Activated CD4-positive, alpha-beta T cell treated with anti-CD3 and anti-CD28 coated beads for 36 hours (primary cell): ENCODE data around the gene CUL5. TPM values are rescaled to one million over a fixed set of nuclear protein-coding genes. Genes with fewer than 3 reads are reported as not detected.

Experiments used
- ATAC-seq: fragments of 200-7000 bp; cut with Tn5 transposase; one replicate; pipeline ENCODE4 v1.10.0; 2021; ENCODE audit warnings: mild to moderate bottlenecking, moderate library complexity
- CTCF ChIA-PET: fragments of 350-600 bp; sonication (Branson Sonifier 250); formaldehyde crosslinking; loops from one replicate; lab custom pipeline; 2021; ENCODE audit warnings: antibody characterized with exemption; lab: Charles Lee
- POLR2A ChIA-PET: fragments of 350-600 bp; sonication (Branson Sonifier 250); formaldehyde crosslinking; loops from one replicate; lab custom pipeline; 2021; ENCODE audit warnings: antibody characterized with exemption, inconsistent platforms; lab: Charles Lee
- DNase-seq: peaks from one replicate; pipeline ENCODE4 v3.0.0-alpha.2; 2020
- H3K27ac Mint-ChIP-seq: one replicate; pipeline ENCODE4 v1.8.0; 2021; ENCODE audit warnings: mixed read lengths
- H3K27me3 Mint-ChIP-seq: one replicate; pipeline ENCODE4 v1.8.0; 2021; ENCODE audit warnings: mixed read lengths
- H3K36me3 Mint-ChIP-seq: one replicate; pipeline ENCODE4 v1.8.0; 2021; ENCODE audit warnings: low read depth, mixed read lengths
- H3K4me1 Mint-ChIP-seq: one replicate; pipeline ENCODE4 v1.8.0; 2021; ENCODE audit warnings: mixed read lengths
- H3K4me3 Mint-ChIP-seq: one replicate; pipeline ENCODE4 v1.8.0; 2021; ENCODE audit warnings: mild to moderate bottlenecking, moderate library complexity, mixed read lengths
- H3K9me3 Mint-ChIP-seq: one replicate; pipeline ENCODE4 v1.8.0; 2021; ENCODE audit warnings: low read depth, mixed read lengths
- intact Hi-C, 2 experiments: fragments of 100-400 bp; cut with DNase I in 1 of 2; cut with micrococcal nuclease in 1 of 2; formaldehyde crosslinking; loops; one replicate each; pipeline versions ENCODE4 v1.14.2 to v1.15.1; 2022 to 2024; cut with DNase I, micrococcal nuclease
- total RNA-seq, 2 experiments: library from RNA; stranded (reverse); gene quantifications; one replicate each; pipeline ENCODE4 v1.2.3, GENCODE V29; 2021

The CUL5 gene
- total RNA-seq, 2 experiments from 2014 or later = 19.7 to 34.4 TPM

DNA sequence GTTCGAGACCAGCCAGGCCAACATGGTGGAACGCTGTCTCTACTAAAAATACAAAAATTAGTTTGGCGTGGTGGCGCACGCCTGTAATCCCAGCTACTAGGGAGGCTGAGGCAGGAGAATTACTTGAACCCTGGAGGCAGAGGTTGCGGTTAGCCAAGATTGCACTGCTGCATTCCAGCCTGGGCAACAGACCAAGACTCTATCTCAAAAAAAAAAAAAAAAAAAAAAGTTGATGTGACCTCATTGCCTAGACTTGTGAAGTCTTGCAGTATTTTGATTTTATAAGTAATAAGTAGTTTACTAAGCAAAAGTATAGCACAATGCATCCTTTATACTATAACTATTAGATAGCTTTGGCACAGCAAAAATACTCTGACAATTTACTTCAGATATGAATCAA, 9.9 kb upstream of the CUL5 start:
- ATAC-seq = no peak

DNA sequence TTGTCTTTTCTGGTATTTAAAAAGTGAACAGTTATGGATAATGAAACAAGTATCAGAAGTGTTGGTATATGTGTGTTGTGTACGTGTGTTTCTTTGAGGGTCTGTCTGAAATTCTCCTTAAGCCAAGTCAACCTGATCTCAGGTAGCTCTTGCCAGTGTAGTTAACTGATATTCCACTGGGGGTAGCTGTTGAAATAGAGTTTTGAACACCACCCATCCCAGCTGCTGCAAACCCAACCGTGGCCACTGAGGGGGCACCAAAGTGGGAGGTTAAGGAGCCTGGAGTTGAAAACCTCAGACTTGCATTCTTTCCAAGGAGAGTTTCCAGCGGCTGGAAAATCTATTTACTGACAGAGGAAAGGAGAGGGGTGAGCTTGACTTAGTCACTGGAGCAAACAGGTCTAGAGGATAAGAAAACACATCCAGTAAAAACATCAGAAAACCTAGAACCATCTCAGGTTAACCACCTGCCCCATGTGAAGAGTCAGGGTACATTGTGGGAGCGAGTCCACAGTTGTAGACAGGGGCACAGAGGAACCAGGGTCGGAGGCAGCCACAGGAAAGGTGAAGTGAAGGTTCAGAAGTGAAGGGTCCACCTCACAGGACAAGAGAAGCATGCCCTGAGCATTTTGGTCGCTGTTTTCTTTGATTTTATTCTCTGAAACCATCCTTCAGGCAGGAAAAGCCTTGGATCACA, 8.8 kb upstream of the CUL5 start:
- Mint-ChIP-seq H3K36me3 (no peaks in the 10 kb centered on the region), H3K9me3 (no peaks in the 10 kb centered on the region), H3K27me3 (peaks cover 2% of the 10 kb centered on the region), H3K4me1 (no peaks in the 10 kb centered on the region), H3K4me3 (no peak overlapping the region), H3K27ac (no peak overlapping the region)
- intact Hi-C loops = loop anchor here (2.0 to 10.0 kb wide), 3 partner anchors 225 to 649 kb away; partner anchors contain the start of genes ATM (in 1 of the 2), C11orf65 (in 1 of the 2) and NPAT (in 1 of the 2)
- ChIA-PET POLR2A (interaction anchor here (0.6 to 0.7 kb wide), 2 partner anchors 1037 to 1176 kb away, joined by 4 to 11 read pairs; no protein-coding TSS in a partner anchor), CTCF (interaction anchor here (1.0 to 2.9 kb wide), 3 partner anchors 9 to 649 kb away, joined by 3 to 17 read pairs (median 3); partner anchors contain the start of gene CUL5)
- DNase-seq = peak; percentile 58
- peak; percentile 85 for ATAC-seq

More for the DNA sequence above, 9.9 kb upstream of the CUL5 start:
- no peak for DNase-seq
- Mint-ChIP-seq H3K36me3 (no peaks in the 10 kb centered on the region), H3K4me1 (no peaks in the 10 kb centered on the region), H3K9me3 (no peaks in the 10 kb centered on the region), H3K27ac (no peak overlapping the region), H3K27me3 (peaks cover 2% of the 10 kb centered on the region), H3K4me3 (no peak overlapping the region)
- ChIA-PET CTCF (interaction anchor here (0.7 to 2.9 kb wide), 4 partner anchors 10 to 615 kb away, joined by 3 to 17 read pairs (median 3); partner anchors contain the start of gene CUL5), POLR2A (no interaction called here)
- intact Hi-C loops = no loop called here

DNA sequence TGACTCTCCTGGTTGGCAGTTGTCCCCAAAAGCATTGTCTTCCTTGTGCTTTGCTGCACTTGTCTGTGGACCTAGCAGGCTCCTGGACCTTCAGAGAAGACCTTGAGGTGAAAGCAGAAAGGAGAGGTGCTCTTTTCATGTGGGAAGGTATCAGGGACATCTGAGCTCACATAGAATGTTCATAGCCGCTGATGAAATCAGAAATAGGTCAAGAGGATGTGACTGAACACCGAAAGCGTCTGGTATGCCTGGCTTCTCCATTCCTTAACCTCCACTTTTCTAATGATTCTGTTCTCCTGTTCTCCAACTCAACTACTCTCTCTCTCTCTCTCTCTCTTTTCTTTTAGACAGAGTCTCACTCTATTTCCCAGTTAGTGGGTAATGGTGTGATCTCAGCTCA, 6.2 kb upstream of the CUL5 start:
- intact Hi-C loops = loop anchor here in 1 of 2 experiments (10.0 kb wide), 2 partner anchors 222 to 462 kb away; partner anchors contain the start of genes ATM, C11orf65 and NPAT
- POLR2A ChIA-PET = no interaction called here
- H3K27me3 Mint-ChIP-seq = peaks cover 2% of the 10 kb centered on the region
- no peaks in the 10 kb centered on the region for H3K36me3 Mint-ChIP-seq
- H3K27ac Mint-ChIP-seq = no peak overlapping the region
- CTCF ChIA-PET = interaction anchor here (0.7 kb wide), 1 partner anchor 882 kb away, joined by 4 read pairs; no protein-coding TSS in a partner anchor
- no peak for DNase-seq
- ATAC-seq = no peak
- no peaks in the 10 kb centered on the region for H3K4me1 Mint-ChIP-seq
- H3K9me3 Mint-ChIP-seq = no peaks in the 10 kb centered on the region
- H3K4me3 Mint-ChIP-seq = no peak overlapping the region

DNA sequence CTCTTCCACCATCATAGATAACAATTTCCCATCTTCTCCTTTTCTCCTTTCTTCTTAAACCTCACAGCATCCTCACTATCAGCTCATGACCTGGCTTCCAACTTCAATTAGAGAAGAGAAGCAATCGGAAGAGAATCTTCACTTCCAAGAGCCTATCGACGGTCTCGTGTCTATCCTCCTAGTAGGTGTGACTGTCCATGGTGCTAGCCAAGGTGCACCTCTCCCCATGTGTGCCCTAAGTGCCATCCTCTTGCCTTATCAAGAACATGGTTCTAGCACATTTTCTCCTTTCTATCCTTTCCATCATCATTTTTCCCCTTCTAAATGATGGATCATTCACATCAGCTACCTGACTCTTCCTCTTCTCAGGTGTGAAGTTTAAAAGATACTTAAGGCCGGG, 5.1 kb upstream of the CUL5 start:
- no peaks in the 10 kb centered on the region for H3K9me3 Mint-ChIP-seq
- H3K4me1 Mint-ChIP-seq = no peaks in the 10 kb centered on the region
- no peak overlapping the region for H3K27ac Mint-ChIP-seq
- intact Hi-C loops = loop anchor here in 1 of 2 experiments (10.0 kb wide), 2 partner anchors 221 to 461 kb away; partner anchors contain the start of genes ATM, C11orf65 and NPAT
- DNase-seq (no peak), ATAC-seq (no peak)
- no peak overlapping the region for H3K4me3 Mint-ChIP-seq
- peaks cover 2% of the 10 kb centered on the region for H3K27me3 Mint-ChIP-seq
- CTCF ChIA-PET = interaction anchor here (0.6 kb wide), 1 partner anchor 42 kb away, joined by 3 read pairs; no protein-coding TSS in a partner anchor
- H3K36me3 Mint-ChIP-seq = no peaks in the 10 kb centered on the region
- POLR2A ChIA-PET = no interaction called here

DNA sequence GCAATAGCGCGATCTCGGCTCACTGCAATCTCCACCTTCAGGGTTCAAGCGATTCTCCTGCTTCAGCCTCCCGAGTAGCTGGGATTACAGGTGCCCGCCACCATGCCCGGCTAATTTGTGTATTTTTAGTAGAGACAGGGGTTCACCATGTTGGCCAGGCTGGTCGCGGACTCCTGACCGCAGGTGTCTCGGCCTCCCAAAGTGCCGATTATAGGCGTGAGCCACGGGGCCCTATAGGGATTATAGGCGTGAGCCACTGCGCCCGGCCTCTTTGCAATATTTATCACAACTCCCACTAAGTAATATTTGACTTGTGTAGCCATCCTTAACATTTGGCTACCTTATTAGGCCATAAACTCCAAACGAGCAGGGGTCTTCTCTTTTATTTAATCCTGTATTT, 879 bp upstream of the CUL5 start:
- POLR2A ChIA-PET = no interaction called here
- H3K36me3 Mint-ChIP-seq = peaks cover 14% of the 10 kb centered on the region
- DNase-seq = no peak
- intact Hi-C loops = loop anchor here (1.0 to 10.0 kb wide), 11 partner anchors 63 to 647 kb away; partner anchors contain the start of genes ACAT1 (in 2 of the 2), C11orf65 (in 2 of the 2), ALKBH8 (in 1 of the 2) and ATM (in 1 of the 2)
- no peak for ATAC-seq
- peaks cover 16% of the 10 kb centered on the region for H3K4me1 Mint-ChIP-seq
- no peaks in the 10 kb centered on the region for H3K9me3 Mint-ChIP-seq
- no peak overlapping the region for H3K27ac Mint-ChIP-seq
- H3K4me3 Mint-ChIP-seq = peak overlapping the region; percentile 99
- CTCF ChIA-PET = interaction anchor here (4.7 kb wide), 1 partner anchor 16 kb away, joined by 32 read pairs; no protein-coding TSS in a partner anchor
- peaks cover 2% of the 10 kb centered on the region for H3K27me3 Mint-ChIP-seq

DNA sequence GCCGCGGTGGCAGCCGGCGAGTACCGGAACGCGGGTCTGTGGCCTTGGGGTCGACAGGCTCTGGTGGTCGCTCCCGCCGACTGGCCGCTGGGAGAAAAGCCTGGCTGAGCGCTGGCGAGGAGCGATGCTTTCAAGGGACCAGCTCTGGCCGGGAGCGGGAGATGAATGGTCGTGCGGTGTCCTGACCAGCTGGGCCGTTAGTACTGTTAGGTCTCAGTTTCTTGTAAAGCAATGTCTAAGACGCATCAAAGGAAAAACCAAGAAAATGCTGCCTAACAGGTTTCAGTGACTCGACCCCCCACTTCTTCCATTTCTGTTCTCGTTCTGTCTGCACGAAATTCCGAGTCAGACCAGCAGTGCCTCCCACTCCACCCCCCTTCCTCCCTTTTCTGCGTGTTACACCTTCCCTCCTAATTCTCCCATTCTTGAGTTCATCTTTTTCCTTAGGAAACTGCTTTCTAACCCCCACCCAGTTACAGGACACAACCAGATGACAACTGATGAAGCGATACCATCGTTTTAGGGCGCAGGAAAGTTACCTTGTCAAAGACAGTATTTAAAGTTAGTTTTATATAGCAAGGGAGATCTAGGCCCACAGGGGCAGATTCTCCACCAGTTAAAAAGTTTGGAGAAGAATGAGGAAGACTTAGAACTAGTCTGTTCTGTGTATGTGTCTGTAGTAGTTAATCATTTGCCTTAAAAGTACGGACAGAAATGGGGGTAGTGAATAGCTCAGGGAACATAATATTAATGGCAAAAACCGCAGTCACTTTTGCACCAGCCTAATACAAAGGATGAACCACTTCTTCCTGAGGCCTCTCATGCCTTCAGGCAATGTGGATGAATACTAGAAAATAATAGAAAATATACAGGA, 1.0 kb downstream of the CUL5 start:
- Mint-ChIP-seq H3K4me3 (peak overlapping the region; percentile 99), H3K9me3 (no peaks in the 10 kb centered on the region), H3K27me3 (no peaks in the 10 kb centered on the region), H3K27ac (peak overlapping the region; percentile 95), H3K4me1 (peaks cover 18% of the 10 kb centered on the region), H3K36me3 (peaks cover 16% of the 10 kb centered on the region)
- DNase-seq (no peak), ATAC-seq (no peak)
- POLR2A ChIA-PET = interaction anchor here (0.5 to 1.2 kb wide), 3 partner anchors 11 to 655 kb away, joined by 3 read pairs; partner anchors contain the start of gene DDX10
- CTCF ChIA-PET = interaction anchor here (0.6 to 4.7 kb wide), 12 partner anchors 8 to 191 kb away, joined by 3 to 32 read pairs (median 4); no protein-coding TSS in a partner anchor
- intact Hi-C loops = loop anchor here (1.0 to 10.0 kb wide), 13 partner anchors 16 to 655 kb away; partner anchors contain the start of genes NPAT (in 2 of the 2), ACAT1 (in 1 of the 2), ALKBH8 (in 1 of the 2) and ATM (in 1 of the 2)

DNA sequence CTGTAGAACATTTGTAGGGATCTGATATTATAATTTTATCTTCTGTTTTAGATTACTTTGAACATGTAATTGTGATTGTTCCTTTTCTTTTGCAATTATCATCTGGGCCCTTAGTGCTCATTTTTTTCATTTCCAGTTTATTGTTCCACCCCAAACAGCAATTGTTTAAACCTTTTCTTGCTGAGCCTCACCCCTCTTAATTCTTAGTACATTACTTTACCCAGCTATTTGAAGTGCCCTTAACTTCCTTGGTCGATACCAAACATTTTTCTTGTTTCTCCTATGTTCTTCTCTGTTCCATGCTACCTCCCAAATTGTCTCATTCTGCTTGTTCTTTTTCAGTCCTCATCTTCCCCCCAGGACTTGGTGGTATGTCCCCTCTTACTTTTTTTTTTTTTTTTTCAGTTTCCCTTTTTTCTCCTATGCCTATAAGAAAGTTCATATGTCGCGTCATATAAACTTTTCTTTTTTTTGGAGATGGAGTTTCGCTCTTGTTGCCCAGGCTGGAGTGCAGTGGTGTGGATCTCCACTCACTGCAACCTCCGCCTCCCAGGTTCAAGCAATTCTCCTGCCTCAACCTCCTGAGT, 3.5 kb downstream of the CUL5 start:
- intact Hi-C loops = no loop called here
- Mint-ChIP-seq H3K36me3 (peaks cover 16% of the 10 kb centered on the region), H3K27me3 (no peaks in the 10 kb centered on the region), H3K4me3 (no peak overlapping the region), H3K9me3 (no peaks in the 10 kb centered on the region), H3K4me1 (peaks cover 36% of the 10 kb centered on the region), H3K27ac (no peak overlapping the region)
- POLR2A ChIA-PET = no interaction called here
- CTCF ChIA-PET = interaction anchor here (0.6 to 4.7 kb wide), 2 partner anchors 12 to 428 kb away, joined by 3 to 32 read pairs; no protein-coding TSS in a partner anchor
- DNase-seq (no peak), ATAC-seq (no peak)

DNA sequence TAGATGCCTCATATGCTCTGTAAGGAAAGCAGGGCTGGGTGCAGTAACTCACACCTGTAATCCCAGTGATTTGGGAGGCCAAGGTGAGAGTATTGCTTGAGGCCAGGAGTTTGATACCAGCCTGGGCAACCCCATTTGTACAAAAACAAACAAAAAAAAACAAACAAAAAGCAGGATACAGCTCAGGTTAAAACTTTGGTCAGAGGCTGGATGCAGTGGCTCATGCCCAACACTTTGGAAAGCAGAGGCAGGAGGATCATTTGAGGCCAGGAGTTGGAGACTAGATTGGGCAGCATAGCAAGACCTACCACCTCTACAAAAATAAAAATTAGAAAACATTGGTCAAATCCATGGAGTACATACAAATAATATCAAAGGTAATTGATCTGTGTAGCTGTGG, 7.9 kb downstream of the CUL5 start:
- ChIA-PET POLR2A (interaction anchor here (0.6 kb wide), 1 partner anchor 437 kb away, joined by 7 read pairs; no protein-coding TSS in a partner anchor), CTCF (interaction anchor here (1.0 kb wide), 1 partner anchor 99 kb away, joined by 3 read pairs; no protein-coding TSS in a partner anchor)
- Mint-ChIP-seq H3K4me3 (no peak overlapping the region), H3K4me1 (peaks cover 45% of the 10 kb centered on the region), H3K27ac (no peak overlapping the region), H3K9me3 (no peaks in the 10 kb centered on the region), H3K36me3 (peaks cover 14% of the 10 kb centered on the region), H3K27me3 (no peaks in the 10 kb centered on the region)
- intact Hi-C loops = loop anchor here in 1 of 2 experiments (5.0 kb wide), 1 partner anchor 1639 kb away; no protein-coding TSS in a partner anchor
- no peak for ATAC-seq
- DNase-seq = no peak

DNA sequence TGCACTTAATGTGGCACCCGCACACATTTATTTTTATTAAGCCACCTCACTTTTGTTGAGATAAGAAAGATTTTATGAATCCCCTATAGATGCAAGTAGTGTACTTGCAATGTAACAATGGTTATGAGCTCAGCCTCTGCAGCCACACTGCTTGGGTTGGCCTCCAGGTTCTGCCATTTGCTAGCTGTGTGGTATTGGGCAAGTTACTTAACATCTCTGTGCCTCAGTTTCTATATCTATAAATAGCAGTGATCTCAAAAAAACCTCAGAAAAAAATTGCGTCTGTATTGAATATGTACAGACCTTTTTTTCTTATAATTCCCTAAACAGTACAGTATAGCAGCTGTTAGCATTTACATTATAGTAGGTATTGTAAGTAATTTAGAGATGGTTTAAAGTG, 10.0 kb downstream of the CUL5 start:
- ATAC-seq (no peak), DNase-seq (no peak)
- no peak overlapping the region for H3K27ac Mint-ChIP-seq
- peaks cover 50% of the 10 kb centered on the region for H3K4me1 Mint-ChIP-seq
- no peak overlapping the region for H3K4me3 Mint-ChIP-seq
- no peaks in the 10 kb centered on the region for H3K9me3 Mint-ChIP-seq
- H3K36me3 Mint-ChIP-seq = peaks cover 18% of the 10 kb centered on the region
- intact Hi-C loops = loop anchor here in 1 of 2 experiments (5.0 kb wide), 1 partner anchor 1641 kb away; no protein-coding TSS in a partner anchor
- CTCF ChIA-PET = interaction anchor here (1.2 to 2.1 kb wide), 2 partner anchors 10 to 23 kb away, joined by 3 to 11 read pairs; partner anchors contain the start of gene CUL5
- H3K27me3 Mint-ChIP-seq = no peaks in the 10 kb centered on the region
- POLR2A ChIA-PET = interaction anchor here (0.6 kb wide), 2 partner anchors 186 to 223 kb away, joined by 4 to 5 read pairs; no protein-coding TSS in a partner anchor
